GM19438 (cell line): Measurements from ENCODE around the gene NAA25.
A peak's percentile ranks its signal among the peaks of the same experiment; 100 is the strongest.

Source experiments
- ATAC-seq: cut with Tn5 transposase; IDR thresholded peaks from one replicate; pipeline ENCODE4 v1.9.1; 2021; ENCODE audit warnings: low read depth; ENCODE audit not compliant: unreplicated experiment

Gene NAA25

GRCh38 chr12:112108202-112109079 is at the start of gene NAA25:
Gene NAA25 (minus strand): TSS chr12:112108783. CDS start chr12:112108773, 10 bp downstream.
- peak; percentile 61 for ATAC-seq

GRCh38 chr12:112153893-112154219 is 45.3 kb upstream of the NAA25 start:
- ATAC-seq: no peak

- ATAC-seq: no peak
Measured at GRCh38 chr12:112153181-112153892, 44.8 kb upstream of the NAA25 start.

GRCh38 chr12:112151766-112152541 is 43.4 kb upstream of the NAA25 start:
- no peak for ATAC-seq

- no peak for ATAC-seq
Measured at GRCh38 chr12:112149596-112149995, 41.0 kb upstream of the NAA25 start.

- ATAC-seq: no peak
Measured at GRCh38 chr12:112148031-112148513, 39.5 kb upstream of the NAA25 start.

- ATAC-seq: no peak
Measured at GRCh38 chr12:112146123-112146522, 37.5 kb upstream of the NAA25 start.

GRCh38 chr12:112140728-112141127 is 32.1 kb upstream of the NAA25 start:
- no peak for ATAC-seq

- no peak for ATAC-seq
Measured at GRCh38 chr12:112134731-112135130, 26.1 kb upstream of the NAA25 start.

- no peak for ATAC-seq
Measured at GRCh38 chr12:112133418-112133817, 24.8 kb upstream of the NAA25 start.

GRCh38 chr12:112131686-112132085 is 23.1 kb upstream of the NAA25 start:
- no peak for ATAC-seq

- peak; percentile 48 for ATAC-seq
Measured at GRCh38 chr12:112130441-112130998, 21.9 kb upstream of the NAA25 start.

- ATAC-seq: no peak
Measured at GRCh38 chr12:112126911-112127310, 18.3 kb upstream of the NAA25 start.

- no peak for ATAC-seq
Measured at GRCh38 chr12:112126000-112126438, 17.4 kb upstream of the NAA25 start.

- peak; percentile 87 for ATAC-seq
Measured at GRCh38 chr12:112125250-112125999, 16.8 kb upstream of the NAA25 start, which contains the start of gene TRAFD1. Gene TRAFD1 (plus strand): TSS chr12:112125560. CDS start chr12:112130523, 4,963 bp downstream.

- ATAC-seq: peak; percentile 3
Measured at GRCh38 chr12:112124918-112125249, 16.3 kb upstream of the NAA25 start.

GRCh38 chr12:112122823-112123690 is 14.5 kb upstream of the NAA25 start:
- no peak for ATAC-seq

- no peak for ATAC-seq
Measured at GRCh38 chr12:112121780-112122565, 13.4 kb upstream of the NAA25 start.
